GM12878 (cell line): ENCODE data around the gene TJP1. TPM values are rescaled to one million over a fixed set of nuclear protein-coding genes. Genes with fewer than 3 reads are reported as not detected.

Experiments used
- ATF3 ChIP-seq: IDR thresholded peaks from 2 replicates; pipeline ENCODE4 v1.6.1; 2011; ENCODE audit warnings: low read depth, mild to moderate bottlenecking, low read length, moderate library complexity, borderline replicate concordance; ENCODE audit errors: extremely low read depth
- CBFB ChIP-seq: IDR thresholded peaks from 2 replicates; pipeline ENCODE4 v1.6.1; 2016; ENCODE audit warnings: antibody characterized with exemption, low read depth
- ELK1 ChIP-seq: IDR thresholded peaks from 2 replicates; pipeline ENCODE4 v1.6.1; 2012; ENCODE audit warnings: low read depth, low read length, improper control_type of control experiment
- IRF4 ChIP-seq: IDR thresholded peaks from 2 replicates; pipeline ENCODE4 v1.6.1; 2011; ENCODE audit warnings: low read depth, low read length
- IRF5 ChIP-seq: fragments of 450-650 bp; IDR thresholded peaks from 2 replicates; pipeline ENCODE4 v1.6.1; 2017; ENCODE audit warnings: borderline replicate concordance
- LARP7 ChIP-seq: fragments of 450-650 bp; IDR thresholded peaks from 2 replicates; pipeline ENCODE4 v1.6.1; 2017; ENCODE audit warnings: mild to moderate bottlenecking
- SIX5 ChIP-seq: IDR thresholded peaks from 2 replicates; pipeline ENCODE4 v1.6.1; 2011; ENCODE audit warnings: mild to moderate bottlenecking, low read depth, low read length, moderate library complexity; ENCODE audit not compliant: severe bottlenecking
- ZBTB4 ChIP-seq: fragments of 450-650 bp; formaldehyde crosslinking; IDR thresholded peaks from 2 replicates; pipeline ENCODE4 v1.4.0; 2022; ENCODE audit warnings: mild to moderate bottlenecking, moderate library complexity
- ZBTB40 ChIP-seq: fragments of 450-650 bp; IDR thresholded peaks from 2 replicates; pipeline ENCODE4 v1.6.1; 2016; ENCODE audit warnings: mild to moderate bottlenecking, moderate library complexity, borderline replicate concordance
- polyA plus RNA-seq, 11 experiments: library from polyadenylated mRNA; depleted of rRNA in 4 of 11; unstranded in 6 of 11; stranded (reverse) in 5 of 11; fragments of >200 nt; fragmentation: Nextera tagmentation in 4 of 11; fragmentation: Illumina TruSeq in 1 of 11; extraction: Ambion mirVana in 4 of 11; extraction: Trizol in 1 of 11; gene quantifications; 1 replicate in 1 of 11; 2 replicates in 10 of 11; pipeline versions ENCODE4 v1.2.1 to v1.2.3, GENCODE V29; 2011 to 2016; ENCODE audit warnings: inconsistent platforms in 2 of 11, missing spikeins in 2 of 11, low read depth in 1 of 11
- total RNA-seq, 4 experiments: library from RNA; depleted of rRNA in 3 of 4; stranded (reverse); fragments of >200 nt in 3 of 4; fragmentation: Illumina TruSeq in 1 of 4; extraction: Trizol in 1 of 4; gene quantifications; 2 replicates each; pipeline versions ENCODE4 v1.2.1 to v1.2.3, GENCODE V29; 2013 to 2021

TJP1 gene
- total and polyA plus RNA-seq, 10 of the 15 experiments (the other 5 are each of a cell fraction or from before 2014, with no cell fraction given): 0.01 to 0.49 (median 0.08) TPM; not detected in 7

- TF ChIP-seq ZBTB4 (CRISPR knock-in tag) (no peak), ATF3 (no peak), LARP7 (no peak), ZBTB40 (no peak), IRF5 (no peak), SIX5 (no peak), ELK1 (no peak), CBFB (no peak), IRF4 (no peak)
- TF ChIP-seq, all 136 proteins: peak for 0
Measured at GRCh38 chr15:29753506-29753905, 68.8 kb downstream of the TJP1 start (continued).
